HCT116 (cell line): Measurements from ENCODE around the gene DCP1B. TPM values are rescaled to one million over a fixed set of nuclear protein-coding genes. Genes with fewer than 3 reads are reported as not detected.

Experiments
- ATAC-seq: fragments of 200-7000 bp; cut with Tn5 transposase; 2 replicates; pipeline ENCODE4 v1.9.1; 2020; ENCODE audit warnings: mild to moderate bottlenecking, moderate library complexity
- BruUV-seq: library from RNA; stranded (reverse); fragments of 400-500 nt; replicated peaks from 2 replicates; lab custom pipeline; 2021; lab: Mats Ljungman, UMichigan
- CTCF ChIA-PET: fragments of 300-600 bp; sonication (Branson Sonifier 250); formaldehyde crosslinking; loops from one replicate; lab custom pipeline; 2021; ENCODE audit warnings: antibody characterized with exemption; lab: Charles Lee
- POLR2A ChIA-PET: fragments of 300-600, 350-600 bp; sonication (Branson Sonifier 250); formaldehyde crosslinking; loops from one replicate; lab custom pipeline; 2021; ENCODE audit warnings: antibody characterized with exemption; lab: Charles Lee
- RAD21 ChIA-PET, 2 experiments: fragments of 300-600 bp; sonication (Branson Sonifier 250); formaldehyde crosslinking; loops; one replicate each; lab custom pipeline; 2023; ENCODE audit warnings: low total read pairs in 2 of 2; ENCODE audit not compliant: uncharacterized antibody in 2 of 2, unreplicated experiment in 2 of 2, low non-redundant PET in 1 of 2; lab: Charles Lee
- DNase-seq: peaks from one replicate; pipeline ENCODE4 v3.0.0-alpha.2; 2010; ENCODE audit warnings: low read depth, low spot score
- H2AFZ ChIP-seq: fragments of 200-600 bp; shearing (Covaris generic), sonication (generic); 2 replicates; pipeline ENCODE4 v1.6.1; 2017; ENCODE audit warnings: low read depth, mixed run types, mixed read lengths, antibody characterized with exemption, low read length; ENCODE audit not compliant: poor library complexity, severe bottlenecking
- H3K27ac ChIP-seq: 2 replicates; pipeline ENCODE4 v1.5.1; 2012; ENCODE audit warnings: low read depth, low read length
- H3K27me3 ChIP-seq: fragments of 200-600 bp; sonication (generic); 2 replicates; pipeline ENCODE4 v1.6.1; 2016; ENCODE audit warnings: mixed run types, low read length, mixed read lengths; ENCODE audit not compliant: insufficient read depth
- H3K36me3 ChIP-seq, 2 experiments: fragments of 200-500 bp in 1 of 2; fragments of 200-600 bp in 1 of 2; sonication (Bioruptor generic) in 1 of 2; sonication (generic) in 1 of 2; 2 replicates each; pipeline versions ENCODE4 v1.5.1 to v1.6.1; 2014 to 2016; ENCODE audit warnings: low read length in 2 of 2, inconsistent platforms in 1 of 2, mixed read lengths in 1 of 2, mixed run types in 1 of 2; ENCODE audit not compliant: insufficient read depth in 2 of 2, control insufficient read depth in 1 of 2
- H3K4me1 ChIP-seq, 2 experiments: fragments of 200-600 bp in 1 of 2; sonication (generic) in 1 of 2; 2 replicates each; pipeline versions ENCODE4 v1.5.1 to v1.6.1; 2012 to 2017; ENCODE audit warnings: low read length in 2 of 2, inconsistent platforms in 1 of 2, mild to moderate bottlenecking in 1 of 2, mixed read lengths in 1 of 2, mixed run types in 1 of 2, moderate library complexity in 1 of 2; ENCODE audit not compliant: insufficient read depth in 2 of 2, control insufficient read depth in 1 of 2
- H3K4me2 ChIP-seq: fragments of 200-600 bp; sonication (generic); 2 replicates; pipeline ENCODE4 v1.6.1; 2017; ENCODE audit warnings: mixed run types, low read length, mixed read lengths
- H3K4me3 ChIP-seq, 2 experiments: fragments of 200-600 bp in 1 of 2; sonication (generic) in 1 of 2; replicated peaks in 1 of 2; 2 replicates each; pipeline ENCODE4 v1.5.1; 2011 to 2016; ENCODE audit warnings: low read length in 2 of 2, control low read depth in 1 of 2, low read depth in 1 of 2, mild to moderate bottlenecking in 1 of 2, mixed read lengths in 1 of 2, mixed run types in 1 of 2
- H3K79me2 ChIP-seq: fragments of 200-600 bp; sonication (generic); 2 replicates; pipeline ENCODE4 v1.6.1; 2017; ENCODE audit warnings: mild to moderate bottlenecking, mixed run types, low read length, moderate library complexity, mixed read lengths; ENCODE audit not compliant: insufficient read depth
- H3K9ac ChIP-seq: fragments of 200-600 bp; sonication (generic); 2 replicates; pipeline ENCODE4 v1.6.1; 2016; ENCODE audit warnings: low read length, mixed read lengths
- H3K9me2 ChIP-seq: fragments of 200-600 bp; sonication (generic), shearing (Covaris generic); 2 replicates; pipeline ENCODE4 v1.6.1; 2017; ENCODE audit warnings: mixed run types, mild to moderate bottlenecking, moderate library complexity; ENCODE audit not compliant: insufficient read depth
- H3K9me3 ChIP-seq, 2 experiments: fragments of 200-500 bp in 1 of 2; fragments of 200-600 bp in 1 of 2; sonication (Bioruptor generic) in 1 of 2; sonication (generic) in 1 of 2; 2 replicates each; pipeline ENCODE4 v1.6.1; 2014 to 2017; ENCODE audit warnings: low read length in 2 of 2, mixed read lengths in 2 of 2, inconsistent platforms in 1 of 2, low read depth in 1 of 2, mild to moderate bottlenecking in 1 of 2, mixed run types in 1 of 2, moderate library complexity in 1 of 2; ENCODE audit not compliant: control insufficient read depth in 1 of 2, insufficient read depth in 1 of 2
- H4K20me1 ChIP-seq: fragments of 200-600 bp; sonication (generic), shearing (Covaris generic); 2 replicates; pipeline ENCODE4 v1.6.1; 2017; ENCODE audit warnings: mixed run types, mild to moderate bottlenecking, moderate library complexity; ENCODE audit not compliant: insufficient read depth
- CBX3 ChIP-seq: IDR thresholded peaks from 2 replicates; pipeline ENCODE4 v1.6.1; 2012; ENCODE audit warnings: low read depth
- CEBPB ChIP-seq: IDR thresholded peaks from 2 replicates; pipeline ENCODE4 v1.6.1; 2012; ENCODE audit warnings: low read depth
- CTCF ChIP-seq, 3 experiments: fragments of 200-600 bp in 1 of 3; sonication (generic) in 1 of 3; IDR thresholded peaks in 2 of 3; conservative IDR thresholded peaks in 1 of 3; 2 replicates each; pipeline ENCODE4 v1.5.1; 2012 to 2017; ENCODE audit warnings: low read depth in 2 of 3, low read length in 2 of 3, antibody characterized with exemption in 1 of 3, borderline replicate concordance in 1 of 3, control low read depth in 1 of 3, mild to moderate bottlenecking in 1 of 3, mixed read lengths in 1 of 3, mixed run types in 1 of 3, moderate library complexity in 1 of 3; ENCODE audit not compliant: insufficient read depth in 1 of 3
- EGR1 ChIP-seq: IDR thresholded peaks from 2 replicates; pipeline ENCODE4 v1.6.1; 2012; ENCODE audit warnings: low read depth
- ELF1 ChIP-seq: IDR thresholded peaks from 2 replicates; pipeline ENCODE4 v1.6.1; 2012; ENCODE audit warnings: low read depth, borderline replicate concordance
- EZH2 ChIP-seq: fragments of 200-600 bp; sonication (generic); IDR thresholded peaks from 2 replicates; pipeline ENCODE4 v1.6.1; 2017; ENCODE audit warnings: antibody characterized with exemption, mixed run types
- EZH2phosphoT487 ChIP-seq: fragments of 200-600 bp; IDR thresholded peaks from 2 replicates; pipeline ENCODE4 v1.6.1; 2018; ENCODE audit warnings: antibody characterized with exemption, borderline replicate concordance
- FOSL1 ChIP-seq: IDR thresholded peaks from 2 replicates; pipeline ENCODE4 v1.6.1; 2012; ENCODE audit warnings: low read depth
- MAX ChIP-seq: IDR thresholded peaks from 2 replicates; pipeline ENCODE4 v1.6.1; 2012
- POLR2A ChIP-seq: IDR thresholded peaks from 2 replicates; pipeline ENCODE4 v1.7.0; 2011; ENCODE audit warnings: borderline replicate concordance; ENCODE audit not compliant: insufficient read depth, insufficient read length; ENCODE audit errors: extremely low read depth
- RAD21 ChIP-seq: IDR thresholded peaks from 2 replicates; pipeline ENCODE4 v1.6.1; 2012; ENCODE audit warnings: low read depth, mild to moderate bottlenecking
- SIN3A ChIP-seq: IDR thresholded peaks from 2 replicates; pipeline ENCODE4 v1.6.1; 2012; ENCODE audit warnings: low read depth
- SRF ChIP-seq: IDR thresholded peaks from 2 replicates; pipeline ENCODE4 v1.6.1; 2012; ENCODE audit warnings: low read depth
- TCF7L2 ChIP-seq: IDR thresholded peaks from 2 replicates; pipeline ENCODE4 v1.7.0; 2011; ENCODE audit warnings: borderline replicate concordance, inconsistent platforms; ENCODE audit not compliant: insufficient read depth, insufficient read length; ENCODE audit errors: extremely low read depth
- YY1 ChIP-seq: IDR thresholded peaks from 2 replicates; pipeline ENCODE4 v1.6.1; 2011; ENCODE audit warnings: low read length, low read depth, moderate library complexity, mild to moderate bottlenecking; ENCODE audit not compliant: insufficient replicate concordance; ENCODE audit errors: extremely low read depth
- ZFX ChIP-seq: fragments of 450-650 bp; IDR thresholded peaks from 2 replicates; pipeline ENCODE4 v1.6.1; 2017
- ZNF274 ChIP-seq: fragments of 200-500 bp; sonication (Bioruptor generic); IDR thresholded peaks from 2 replicates; pipeline ENCODE4 v1.6.1; 2014; ENCODE audit warnings: mild to moderate bottlenecking, low read depth, low read length, inconsistent platforms
- intact Hi-C: fragments of 100-400 bp; cut with micrococcal nuclease; formaldehyde crosslinking; loops from 2 replicates; pipeline ENCODE4 v1.10.0; 2022
- total RNA-seq: library from RNA; stranded (reverse); gene quantifications from one replicate; pipeline ENCODE4 v1.2.1, GENCODE V29; 2021; ENCODE audit not compliant: unreplicated experiment
- TF ChIP-seq, protein P1 (sequence below): IDR thresholded peaks from 2 replicates; pipeline ENCODE4 v1.6.1; 2012
- TF ChIP-seq, protein P2 (sequence below): IDR thresholded peaks from 2 replicates; pipeline ENCODE4 v1.6.1; 2011; ENCODE audit warnings: mild to moderate bottlenecking, low read length, moderate library complexity; ENCODE audit not compliant: insufficient replicate concordance; ENCODE audit errors: extremely low read depth

Gene DCP1B
- total RNA-seq, 1 experiment from 2014 or later = 13.8 TPM

GRCh38 chr12:1965916-1966315, 38.3 kb downstream of the DCP1B start (continued):
- TF ChIP-seq YY1 = no peak
- TF ChIP-seq MAX = no peak
- TF ChIP-seq, protein P1, sequence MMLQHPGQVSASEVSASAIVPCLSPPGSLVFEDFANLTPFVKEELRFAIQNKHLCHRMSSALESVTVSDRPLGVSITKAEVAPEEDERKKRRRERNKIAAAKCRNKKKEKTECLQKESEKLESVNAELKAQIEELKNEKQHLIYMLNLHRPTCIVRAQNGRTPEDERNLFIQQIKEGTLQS = no peak
- no peak for TF ChIP-seq EZH2
- no peak for TF ChIP-seq CEBPB
- no peak for TF ChIP-seq EGR1
- TF ChIP-seq SIN3A = no peak
- no peak for TF ChIP-seq ZNF274

DNA sequence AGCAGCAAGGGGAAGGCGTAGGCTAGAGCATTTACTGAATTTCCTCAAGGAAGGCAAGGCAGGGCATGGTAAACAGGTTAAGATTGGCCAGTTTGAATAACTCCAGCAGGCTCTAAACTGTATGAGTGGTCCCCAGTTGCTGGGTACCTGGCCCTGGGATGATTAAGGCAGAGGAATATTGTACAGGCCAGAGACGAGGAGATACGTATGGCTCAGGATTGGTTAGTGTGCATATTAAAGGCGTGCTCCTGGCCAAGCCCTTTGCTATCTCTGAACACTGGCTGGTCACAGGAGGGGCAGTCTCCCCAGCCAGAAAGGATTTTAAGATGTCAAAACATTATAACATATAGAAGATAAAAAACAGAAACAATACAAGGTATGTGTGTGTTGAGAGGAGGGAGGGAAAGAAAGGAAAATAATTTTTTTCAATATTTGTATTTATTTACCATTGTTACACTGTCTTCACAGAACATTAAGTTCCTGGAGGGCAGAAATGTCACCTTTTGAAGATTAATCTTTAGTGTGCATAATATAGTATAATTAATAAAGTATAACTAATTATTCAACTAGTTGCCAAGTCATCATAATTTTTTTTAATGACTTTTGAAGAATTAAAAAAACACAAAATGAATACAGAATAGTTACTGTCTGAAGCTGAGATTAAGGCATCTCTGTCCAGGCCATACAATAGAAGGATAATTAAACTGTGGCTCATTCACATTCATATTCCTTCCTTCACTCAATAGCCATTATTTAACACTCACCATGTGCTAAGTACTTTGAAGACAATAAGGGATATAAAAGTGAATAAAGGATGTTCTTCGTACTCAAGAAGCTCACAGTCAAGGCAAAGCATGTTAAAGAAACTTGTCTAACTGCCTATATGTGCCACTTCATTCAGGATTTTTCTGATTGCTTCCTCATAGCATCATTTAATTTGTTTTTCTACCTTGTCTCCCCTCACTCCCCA, 41.9 kb downstream of the DCP1B start:
- ChIA-PET POLR2A (no interaction called here), RAD21 (no interaction called here), CTCF (no interaction called here)
- ATAC-seq = no peak
- no peaks in the 10 kb centered on the region for H4K20me1 ChIP-seq
- H3K79me2 ChIP-seq = no peaks in the 10 kb centered on the region
- H3K9ac ChIP-seq = no peak overlapping the region
- no peak overlapping the region for H2AFZ ChIP-seq
- intact Hi-C loops = no loop called here
- H3K27ac ChIP-seq = no peak overlapping the region
- H3K9me3 ChIP-seq = no peaks in the 10 kb centered on the region
- no peaks in the 10 kb centered on the region for H3K9me2 ChIP-seq
- no peaks in the 10 kb centered on the region for H3K4me1 ChIP-seq
- H3K36me3 ChIP-seq = peaks cover 0 to 3% of the 10 kb centered on the region in 2 experiments; a peak in 1 of 4 replicates
- H3K4me3 ChIP-seq = no peak overlapping the region
- H3K27me3 ChIP-seq = no peaks in the 10 kb centered on the region
- no peak for DNase-seq
- H3K4me2 ChIP-seq = no peak overlapping the region
- no TSS peak for BruUV-seq
- no peak for TF ChIP-seq ZFX
- no peak for TF ChIP-seq RAD21
- TF ChIP-seq SRF = no peak
- TF ChIP-seq, protein P1 = no peak
- no peak for TF ChIP-seq EZH2phosphoT487
- no peak for TF ChIP-seq POLR2A
- no peak for TF ChIP-seq YY1
- TF ChIP-seq ELF1 = no peak
- TF ChIP-seq EGR1 = no peak
- no peak for TF ChIP-seq CEBPB
- TF ChIP-seq CBX3 = no peak
- TF ChIP-seq MAX = no peak
- TF ChIP-seq FOSL1 = no peak
- no peak for TF ChIP-seq TCF7L2
- TF ChIP-seq, protein P2, sequence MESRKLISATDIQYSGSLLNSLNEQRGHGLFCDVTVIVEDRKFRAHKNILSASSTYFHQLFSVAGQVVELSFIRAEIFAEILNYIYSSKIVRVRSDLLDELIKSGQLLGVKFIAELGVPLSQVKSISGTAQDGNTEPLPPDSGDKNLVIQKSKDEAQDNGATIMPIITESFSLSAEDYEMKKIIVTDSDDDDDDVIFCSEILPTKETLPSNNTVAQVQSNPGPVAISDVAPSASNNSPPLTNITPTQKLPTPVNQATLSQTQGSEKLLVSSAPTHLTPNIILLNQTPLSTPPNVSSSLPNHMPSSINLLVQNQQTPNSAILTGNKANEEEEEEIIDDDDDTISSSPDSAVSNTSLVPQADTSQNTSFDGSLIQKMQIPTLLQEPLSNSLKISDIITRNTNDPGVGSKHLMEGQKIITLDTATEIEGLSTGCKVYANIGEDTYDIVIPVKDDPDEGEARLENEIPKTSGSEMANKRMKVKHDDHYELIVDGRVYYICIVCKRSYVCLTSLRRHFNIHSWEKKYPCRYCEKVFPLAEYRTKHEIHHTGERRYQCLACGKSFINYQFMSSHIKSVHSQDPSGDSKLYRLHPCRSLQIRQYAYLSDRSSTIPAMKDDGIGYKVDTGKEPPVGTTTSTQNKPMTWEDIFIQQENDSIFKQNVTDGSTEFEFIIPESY = no peak
- no peak for TF ChIP-seq CTCF (IDR thresholded peaks at IDR 0.05 in 2 of 3, conservative IDR thresholded peaks at IDR 0.05 in 1 of 3; ENCODE audit: borderline replicate concordance in 1 of 3, insufficient read depth in 1 of 3, low read depth in 2 of 3, low read length in 2 of 3)
